GM12801 (cell line): Measurements from ENCODE around the gene TRIM10.

ENCODE experiments used
- CTCF ChIP-seq: IDR thresholded peaks from one replicate; pipeline ENCODE4 v1.5.1; 2011; ENCODE audit warnings: control low read depth; ENCODE audit not compliant: insufficient read length; ENCODE audit errors: extremely low read depth

Gene TRIM10

GRCh38 chr6:30155520-30156261 is 5.3 kb downstream of the TRIM10 start:
- TF ChIP-seq CTCF, result no peak

- no peak for TF ChIP-seq CTCF
Measured at GRCh38 chr6:30154709-30155519, 6.1 kb downstream of the TRIM10 start.

GRCh38 chr6:30154061-30154460 is 7.0 kb downstream of the TRIM10 start:
- TF ChIP-seq CTCF, result no peak

GRCh38 chr6:30152910-30153610 is 8.0 kb downstream of the TRIM10 start:
- no peak for TF ChIP-seq CTCF

- no peak for TF ChIP-seq CTCF
Measured at GRCh38 chr6:30152016-30152673, 8.9 kb downstream of the TRIM10 start.

GRCh38 chr6:30151580-30151979 is 9.4 kb downstream of the TRIM10 start:
- TF ChIP-seq CTCF, result no peak
